ENCODE measurements around the gene GPHN. TPM values are rescaled to one million over a fixed set of nuclear protein-coding genes. Genes with fewer than 3 reads are reported as not detected.
A peak's percentile ranks its signal among the peaks of the same experiment; 100 is the strongest.
"Not testable (repeated sequence)": the region's sequence is repeated elsewhere in the genome, so short reads cannot be mapped to it uniquely, and the experiment has no call there.

GPHN gene
- total RNA-seq, 2 donors from 2014 or later: 24.1 to 25.7 TPM

DNA sequence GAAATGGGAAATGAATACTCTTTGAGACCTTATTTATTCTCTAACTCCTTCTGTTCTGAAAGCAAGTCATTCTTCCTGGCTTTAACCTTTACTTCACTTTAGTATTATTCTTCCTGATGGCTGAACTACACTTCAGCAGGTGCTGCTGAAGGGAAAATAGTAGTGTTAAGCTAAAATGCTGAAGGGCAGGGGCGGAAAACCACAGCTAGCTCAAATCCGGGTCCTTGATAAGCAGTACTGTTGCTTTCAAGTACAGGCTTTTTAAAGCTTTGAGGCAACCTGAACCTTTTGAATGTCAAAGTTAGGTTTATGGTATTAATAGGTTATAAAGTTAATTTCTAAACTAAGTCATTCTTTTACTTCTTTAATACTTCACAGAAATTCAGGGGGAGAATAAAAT, 11.0 kb upstream of the GPHN start:
- TF ChIP-seq POLR2A (IDR thresholded peaks at IDR 0.05) (no peak), CTCF (IDR thresholded peaks at IDR 0.05) (no peak)
- ATAC-seq: no peak

GRCh38 chr14:66498311-66498710, 9.6 kb upstream of the GPHN start:
- no peak overlapping the region for H3K4me3 ChIP-seq
- no peaks in the 10 kb centered on the region for H3K9me3 ChIP-seq
- H3K36me3 ChIP-seq (replicated peaks in 1 of 2; ENCODE audit: insufficient read depth in 1 of 2, low read depth in 2 of 2): no peaks in the 10 kb centered on the region
- H3K4me1 ChIP-seq: peaks cover 43% of the 10 kb centered on the region
- ATAC-seq (no peak), DNase-seq (no peak)
- intact Hi-C loops (cut with DNase I): no loop called here
- TF ChIP-seq CTCF (IDR thresholded peaks at IDR 0.05) (no peak), POLR2A (IDR thresholded peaks at IDR 0.05) (no peak)
- 88% methylated on average over 3 of the region's 3 CpGs for WGBS, 2 donors
- H3K27me3 ChIP-seq: no peaks in the 10 kb centered on the region
- H3K27ac ChIP-seq: no peak overlapping the region

More for the DNA sequence above, 11.0 kb upstream of the GPHN start:
- Histone ChIP-seq H3K4me1 (peaks cover 43% of the 10 kb centered on the region), H3K4me3 (no peak overlapping the region), H3K9me3 (no peaks in the 10 kb centered on the region), H3K27me3 (no peaks in the 10 kb centered on the region), H3K27ac (peak overlapping the region; percentile 57 to 80 (median 67)), H3K36me3 (replicated peaks in 1 of 2; ENCODE audit: insufficient read depth in 1 of 2, low read depth in 2 of 2) (no peaks in the 10 kb centered on the region)
- WGBS, 2 donors: 16% methylated on average over 2 of the region's 2 CpGs
- peak in 1 of 4 donors; percentile 28 for DNase-seq
- intact Hi-C loops (cut with DNase I): no loop called here

DNA sequence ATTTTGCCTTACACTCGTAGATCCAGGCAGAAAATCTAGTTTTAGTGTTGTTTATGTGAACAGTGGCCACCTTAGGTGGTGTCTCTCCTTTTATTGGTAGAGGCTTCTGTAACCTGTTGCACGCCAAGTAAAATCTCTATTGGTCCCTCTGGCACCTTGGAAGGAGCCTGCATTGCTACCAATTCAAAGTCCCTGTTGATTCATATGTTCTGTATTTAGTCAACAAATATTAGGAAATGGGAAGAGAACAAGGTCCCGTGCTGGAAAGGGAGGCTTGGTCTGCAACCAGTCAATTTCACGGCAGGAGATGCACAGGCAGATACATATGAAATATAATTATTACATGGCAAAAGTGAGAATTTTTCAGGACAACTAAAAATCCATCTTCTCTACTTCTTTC, 6.4 kb upstream of the GPHN start:
- Histone ChIP-seq H3K27me3 (no peaks in the 10 kb centered on the region), H3K4me3 (no peak overlapping the region), H3K9me3 (no peaks in the 10 kb centered on the region), H3K36me3 (replicated peaks in 1 of 2; ENCODE audit: insufficient read depth in 1 of 2, low read depth in 2 of 2) (no peaks in the 10 kb centered on the region), H3K4me1 (peaks cover 38% of the 10 kb centered on the region), H3K27ac (peak overlapping the region in 2 of 4 donors; percentile 33 to 40)
- ATAC-seq (peak; percentile 33), DNase-seq (peak in 2 of 4 donors; percentile 19 to 23)
- 32 to 40% methylated on average over 4 of the region's 4 CpGs for WGBS, 2 donors
- TF ChIP-seq POLR2A (IDR thresholded peaks at IDR 0.05): no peak
- TF ChIP-seq CTCF (IDR thresholded peaks at IDR 0.05): no peak
- intact Hi-C loops (cut with DNase I): no loop called here

- H3K4me3 ChIP-seq; intact Hi-C loops (cut with DNase I); H3K27ac ChIP-seq; ATAC-seq; H3K36me3 ChIP-seq (replicated peaks in 1 of 2; ENCODE audit: insufficient read depth in 1 of 2, low read depth in 2 of 2); H3K9me3 ChIP-seq; H3K27me3 ChIP-seq; DNase-seq: not testable (repeated sequence)
- WGBS, 2 donors: 86 to 92% methylated on average over 5 of the region's 5 CpGs
- peaks cover 36% of the 10 kb centered on the region for H3K4me1 ChIP-seq
These were observed 5.1 kb upstream of the GPHN start for GRCh38 chr14:66502836-66503235.

- 35 to 43% methylated on average over 1 of the region's 1 CpG for WGBS, 2 donors
- DNase-seq: no peak
- no peak for TF ChIP-seq CTCF (IDR thresholded peaks at IDR 0.05)
- TF ChIP-seq POLR2A (IDR thresholded peaks at IDR 0.05): no peak
- Histone ChIP-seq H3K4me3 (no peak overlapping the region), H3K27me3 (no peaks in the 10 kb centered on the region), H3K27ac (peak overlapping the region in 1 of 4 donors; percentile 13), H3K4me1 (peaks cover 30% of the 10 kb centered on the region), H3K36me3 (replicated peaks in 1 of 2; ENCODE audit: insufficient read depth in 1 of 2, low read depth in 2 of 2) (no peaks in the 10 kb centered on the region), H3K9me3 (no peaks in the 10 kb centered on the region)
- ATAC-seq: no peak
- intact Hi-C loops (cut with DNase I): no loop called here
These were observed 4.4 kb upstream of the GPHN start for GRCh38 chr14:66503532-66503931.
